HG03342 (cell line): ENCODE measurements around the gene PDE1A.
A peak's percentile ranks its signal among the peaks of the same experiment; 100 is the strongest.

Experiments used
- ATAC-seq: cut with Tn5 transposase; IDR thresholded peaks from one replicate; pipeline ENCODE4 v1.9.1; 2021; ENCODE audit warnings: mild to moderate bottlenecking, moderate library complexity; ENCODE audit not compliant: unreplicated experiment

Gene PDE1A

DNA sequence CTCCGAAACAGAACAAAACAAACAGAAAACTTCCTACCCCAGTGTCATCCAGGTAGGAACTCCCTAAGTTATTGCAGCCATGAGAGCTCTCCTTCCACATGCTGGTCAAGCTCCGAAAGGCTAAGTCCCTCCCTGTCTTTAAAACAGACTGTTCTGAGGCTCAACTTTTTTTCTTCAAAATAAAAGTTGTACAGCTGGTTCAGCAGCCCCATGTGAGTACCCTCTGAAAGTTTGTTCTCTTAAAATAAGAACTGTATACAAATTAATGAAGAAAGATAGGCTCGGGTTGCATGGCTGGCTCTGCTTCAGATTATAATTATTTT is at the start of gene PDE1A:
Gene PDE1A (minus strand): TSS at position 119 of the 323 bp plus-strand sequence.
- ATAC-seq, result no peak

DNA sequence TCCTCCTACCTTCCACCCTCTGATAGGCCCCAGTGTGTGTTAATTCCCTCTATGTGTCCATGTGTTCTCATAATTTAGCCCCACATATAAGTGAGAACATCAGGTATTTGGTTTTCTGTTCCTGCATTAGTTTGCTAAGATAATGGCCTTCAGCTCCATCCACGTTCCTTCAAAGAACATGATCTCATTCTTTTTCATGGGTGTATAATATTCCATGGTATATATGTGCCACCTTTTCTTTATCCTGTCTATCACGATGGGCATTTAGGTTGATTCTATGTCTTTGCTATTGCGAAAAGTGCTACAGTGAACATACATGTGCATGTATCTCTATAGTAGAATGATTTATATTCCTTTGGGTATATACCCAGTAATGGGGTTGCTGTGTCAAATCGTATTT is 46.8 kb upstream of the PDE1A start:
- ATAC-seq, result no peak

DNA sequence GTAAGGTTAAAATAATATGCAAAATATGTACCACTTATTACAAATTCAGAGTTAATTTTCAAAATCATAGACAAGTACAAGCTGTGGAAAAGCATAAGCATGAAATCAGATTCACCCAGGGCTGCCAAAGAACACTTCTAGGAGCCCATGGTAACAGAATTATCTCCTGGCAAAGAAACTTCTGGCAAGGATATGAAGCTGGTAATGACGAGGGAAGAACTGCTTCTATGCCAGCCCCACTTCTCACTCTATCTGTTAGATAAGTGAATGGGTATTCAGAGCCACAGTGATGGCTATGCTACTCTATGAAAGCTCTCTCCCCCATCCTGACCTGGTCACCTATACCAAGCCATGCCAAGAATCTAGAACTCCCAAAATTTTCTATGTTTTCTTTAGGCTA is 36.9 kb upstream of the PDE1A start:
- no peak for ATAC-seq

DNA sequence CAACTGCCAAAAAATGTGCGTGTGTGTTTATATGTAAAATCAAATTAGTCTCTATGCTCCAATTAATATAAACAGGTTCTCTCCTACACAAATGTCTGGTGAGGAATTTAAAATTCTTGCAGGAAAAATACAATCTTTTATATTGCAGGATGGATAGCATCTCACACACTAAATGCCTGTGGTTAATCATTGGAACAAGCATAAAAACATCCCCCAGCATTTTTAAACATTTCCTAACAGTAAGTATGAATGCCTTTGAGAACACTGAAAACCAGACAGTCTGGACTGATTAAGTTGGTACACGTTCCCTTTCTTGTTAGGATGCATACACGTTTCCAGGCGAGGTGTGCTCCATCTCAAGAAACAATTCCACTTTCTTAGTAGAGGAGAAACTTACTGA is 29.9 kb upstream of the PDE1A start:
- no peak for ATAC-seq

DNA sequence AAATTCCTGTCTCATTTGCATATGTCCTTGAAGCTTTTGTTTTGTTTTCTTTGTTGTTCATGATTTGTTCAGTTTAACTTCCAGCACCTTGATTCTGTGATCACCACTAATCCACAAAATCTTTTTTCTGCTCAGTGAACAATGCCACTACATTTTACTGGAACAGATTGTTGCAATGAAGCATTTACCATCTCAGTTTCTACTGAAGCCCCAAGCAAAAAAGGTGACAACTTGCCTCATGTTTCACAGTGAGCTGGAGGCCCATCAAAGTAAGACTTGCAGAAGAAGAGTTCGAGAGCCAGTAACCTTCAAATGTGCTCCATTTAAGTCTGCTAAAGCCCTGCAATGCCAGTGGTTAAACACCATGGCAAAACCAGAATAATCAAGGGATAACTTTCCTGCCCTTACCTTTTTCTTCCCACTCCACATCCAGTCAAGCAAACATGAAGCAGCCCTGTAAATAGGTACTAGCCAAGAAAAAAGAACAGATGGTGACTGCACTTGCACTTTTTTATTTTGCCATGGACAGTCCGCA is 25.7 kb upstream of the PDE1A start:
- ATAC-seq, result no peak

DNA sequence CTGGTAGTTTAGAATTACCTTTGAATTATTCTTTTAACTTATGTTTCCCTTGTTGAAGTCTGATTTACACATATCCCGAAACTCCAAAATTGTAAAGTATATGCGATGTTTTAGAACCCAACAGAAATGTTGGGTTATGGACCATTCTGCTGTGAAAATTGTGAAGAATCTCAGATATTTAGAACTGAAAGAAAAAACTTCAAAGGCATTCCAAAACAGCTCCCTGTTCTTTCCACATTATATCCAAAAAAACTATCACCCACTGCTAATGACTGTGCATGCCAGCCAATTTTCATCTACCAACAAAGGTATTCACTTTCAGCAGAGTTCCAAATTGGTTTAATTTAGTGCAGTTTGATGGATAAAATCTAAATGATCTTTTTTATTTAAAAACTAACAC is 21.5 kb upstream of the PDE1A start:
- no peak for ATAC-seq

DNA sequence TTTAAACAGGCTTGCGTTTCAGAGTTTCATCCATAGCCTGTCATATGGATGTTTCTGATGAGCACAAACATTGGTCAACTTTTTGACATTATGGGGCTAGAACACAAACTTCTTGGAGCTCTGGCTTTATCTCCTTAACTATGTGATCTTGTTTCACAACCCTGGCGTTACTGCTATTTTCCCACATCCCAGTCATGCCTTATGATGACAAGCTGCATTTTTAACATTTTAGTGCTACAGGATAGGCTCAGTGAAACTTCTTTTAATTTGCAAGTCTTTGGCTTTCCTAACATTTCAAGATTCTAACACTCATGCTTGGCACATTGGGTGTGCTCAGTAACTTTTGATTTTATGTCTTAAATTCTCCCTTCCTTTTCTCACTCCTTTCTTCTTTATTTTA is 21.0 kb upstream of the PDE1A start:
- no peak for ATAC-seq

DNA sequence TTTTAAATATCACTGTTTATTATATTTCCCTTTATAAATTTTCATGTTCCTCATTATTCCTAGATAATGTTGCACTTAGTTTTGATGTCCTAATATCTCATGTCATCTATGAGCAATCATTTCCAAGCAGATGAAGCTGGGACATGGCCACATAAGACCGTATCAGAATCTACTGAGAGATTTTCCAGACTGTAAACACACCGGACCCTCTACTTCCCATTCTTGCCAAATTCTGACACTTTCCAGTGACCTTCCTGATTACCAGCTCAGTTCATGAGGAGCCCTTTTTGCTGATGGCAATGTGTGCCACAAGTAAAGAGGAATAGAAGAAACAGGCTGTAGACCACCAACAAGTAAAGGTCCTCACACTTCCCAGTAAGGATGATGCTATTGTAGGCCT is 20.3 kb upstream of the PDE1A start:
- no peak for ATAC-seq

DNA sequence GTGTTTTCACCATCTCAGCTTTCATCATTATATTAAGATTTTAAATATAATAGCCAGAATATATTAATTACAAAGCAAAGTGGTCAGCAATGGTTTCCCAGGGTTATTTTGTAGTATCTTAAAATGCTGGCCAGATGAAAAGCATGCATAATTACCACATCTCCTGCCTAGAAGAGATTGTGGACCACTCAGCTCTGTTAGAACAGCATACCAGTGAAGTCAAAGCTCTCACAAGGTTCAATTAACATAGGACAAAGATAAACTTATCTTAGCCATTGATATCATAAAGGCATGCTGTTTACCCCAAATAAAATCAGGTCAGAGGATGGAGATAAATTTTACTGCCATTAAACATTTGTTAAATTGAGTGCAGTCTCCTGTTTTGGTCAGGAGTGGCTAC is 19.3 kb upstream of the PDE1A start:
- no peak for ATAC-seq

DNA sequence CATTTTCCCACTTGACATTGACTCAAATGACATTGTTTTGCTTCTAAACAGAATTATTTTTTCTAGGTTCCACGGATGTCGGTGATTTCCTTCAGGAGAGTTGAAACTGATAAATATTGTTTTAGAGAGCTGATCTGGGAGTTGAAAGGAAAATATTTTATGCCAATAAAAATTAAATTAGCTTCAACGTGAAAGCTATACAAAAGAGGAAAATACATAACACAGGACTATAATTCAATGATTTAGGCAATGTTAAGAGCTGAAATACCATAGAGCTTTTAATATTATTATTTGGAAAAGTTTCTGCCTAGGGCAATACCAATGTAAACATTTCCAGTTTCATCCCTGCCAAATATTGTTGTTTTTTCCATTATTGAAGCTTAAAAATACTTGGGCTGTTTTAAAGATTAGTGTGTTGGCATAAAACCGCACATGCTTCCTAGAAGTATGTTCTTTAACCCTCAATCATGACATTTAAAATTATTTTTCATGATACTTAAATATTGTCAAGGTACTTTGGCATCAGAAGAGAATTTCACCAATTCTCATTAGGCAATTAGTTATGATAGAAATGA is 18.6 kb upstream of the PDE1A start:
- no peak for ATAC-seq

DNA sequence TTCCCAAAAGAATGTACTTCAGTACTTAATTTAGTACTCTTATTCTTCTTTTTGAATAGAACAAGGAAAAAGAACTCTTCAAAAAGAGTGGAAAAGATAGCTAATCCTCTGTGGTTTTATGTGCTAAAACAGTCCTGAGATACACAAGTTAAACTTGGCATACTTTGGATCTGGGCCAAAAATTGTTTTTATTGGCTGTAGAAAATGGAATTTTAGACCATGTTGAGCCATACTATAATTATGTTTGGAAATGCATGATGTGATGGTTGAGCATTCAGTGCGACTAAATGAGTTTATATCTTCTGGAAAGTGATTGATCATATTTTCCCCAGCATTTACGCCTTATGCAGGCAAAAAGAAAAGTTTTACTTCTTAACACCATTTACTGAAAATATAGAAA is 18.0 kb upstream of the PDE1A start:
- no peak for ATAC-seq

DNA sequence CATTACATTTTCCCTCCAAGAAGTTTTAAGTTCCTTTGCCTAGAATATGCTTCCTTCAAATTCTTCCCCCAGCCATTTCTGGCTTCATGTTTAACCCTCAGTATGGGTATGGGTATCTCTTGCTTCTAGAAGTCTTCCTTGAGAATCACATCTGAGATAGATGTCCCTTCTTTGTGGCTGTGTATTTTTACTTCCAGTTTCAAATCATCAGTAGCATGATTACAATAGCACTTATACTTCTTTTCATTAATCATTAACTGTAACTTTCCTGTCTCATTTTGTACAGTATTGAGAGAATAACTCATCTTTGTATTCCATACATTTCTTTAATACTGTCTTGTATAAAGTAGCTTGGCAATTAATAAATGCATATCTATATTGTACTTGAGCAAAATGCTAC is 17.3 kb upstream of the PDE1A start:
- ATAC-seq, result peak; percentile 80

DNA sequence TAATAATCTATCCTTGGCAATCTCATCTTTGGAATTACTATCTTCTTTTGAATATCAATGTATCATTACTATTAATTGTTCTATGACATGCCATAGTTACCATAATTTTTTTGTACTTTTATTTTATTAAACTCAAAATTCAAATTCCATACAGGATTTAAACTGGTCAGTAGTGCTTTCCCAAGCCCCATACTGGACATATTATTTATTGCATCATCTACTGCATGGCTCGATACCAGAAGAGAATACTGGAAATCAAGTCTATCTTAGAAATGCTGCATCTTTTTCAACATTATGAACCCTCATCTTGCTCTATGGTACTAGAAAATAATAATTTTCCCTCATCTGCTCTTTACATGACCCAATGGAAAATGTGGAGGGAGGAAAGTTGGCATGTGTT is 9.4 kb upstream of the PDE1A start:
- no peak for ATAC-seq

DNA sequence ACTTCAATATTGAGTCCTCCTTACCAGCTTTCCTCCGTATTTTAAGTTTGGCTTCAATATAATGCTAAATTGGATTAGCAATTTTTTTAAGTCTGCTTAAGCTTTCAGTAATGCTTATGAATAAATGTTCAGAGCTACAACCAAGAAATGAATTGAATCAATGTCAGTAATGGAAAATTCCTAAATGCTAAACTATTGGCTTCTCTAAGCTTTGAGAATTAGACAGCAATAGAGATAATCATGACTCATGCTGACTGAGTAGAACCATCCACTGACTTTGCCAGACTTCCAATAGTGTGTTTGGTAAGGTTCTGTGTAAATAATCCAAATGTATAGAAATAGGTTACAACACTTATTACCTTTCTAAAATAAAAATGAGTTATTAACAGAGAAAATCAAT is 8.9 kb upstream of the PDE1A start:
- ATAC-seq, result no peak

DNA sequence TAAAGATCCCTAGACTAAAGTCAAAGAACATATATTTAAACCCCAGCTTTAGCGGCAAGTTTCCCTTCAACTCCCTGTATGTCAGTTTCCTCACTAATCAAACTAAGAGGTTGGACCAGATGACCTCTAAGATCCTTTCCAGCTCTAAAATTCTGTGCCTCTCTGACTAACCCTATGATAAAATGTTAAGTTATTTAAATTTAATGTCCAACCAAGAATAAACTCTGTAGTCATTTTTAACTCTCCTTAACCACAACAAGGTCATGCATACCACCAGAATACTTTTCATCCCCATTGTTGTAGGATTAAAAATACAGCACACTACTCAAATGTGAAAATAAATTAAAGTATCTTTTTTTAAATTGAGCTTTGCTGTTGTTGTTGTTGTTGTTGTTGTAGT is 5.2 kb upstream of the PDE1A start:
- no peak for ATAC-seq

DNA sequence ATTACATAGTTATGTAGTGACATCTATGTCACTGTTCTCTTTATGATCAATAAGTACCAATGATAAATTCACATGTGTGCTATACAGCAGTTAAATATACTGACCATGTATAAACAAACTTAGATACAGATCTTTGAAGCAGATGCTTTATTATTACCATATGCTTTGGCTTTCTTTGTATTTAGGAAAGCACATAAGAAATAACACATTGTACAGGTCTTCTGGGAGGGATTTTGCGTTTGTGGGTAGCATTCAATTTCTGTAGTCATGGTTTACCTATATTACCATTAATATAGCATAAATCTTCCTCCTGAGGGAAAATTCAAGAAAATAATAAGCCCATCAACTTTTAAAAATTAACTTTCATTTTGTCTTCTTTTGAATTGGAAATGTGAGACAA is 1.6 kb upstream of the PDE1A start:
- ATAC-seq, result no peak

DNA sequence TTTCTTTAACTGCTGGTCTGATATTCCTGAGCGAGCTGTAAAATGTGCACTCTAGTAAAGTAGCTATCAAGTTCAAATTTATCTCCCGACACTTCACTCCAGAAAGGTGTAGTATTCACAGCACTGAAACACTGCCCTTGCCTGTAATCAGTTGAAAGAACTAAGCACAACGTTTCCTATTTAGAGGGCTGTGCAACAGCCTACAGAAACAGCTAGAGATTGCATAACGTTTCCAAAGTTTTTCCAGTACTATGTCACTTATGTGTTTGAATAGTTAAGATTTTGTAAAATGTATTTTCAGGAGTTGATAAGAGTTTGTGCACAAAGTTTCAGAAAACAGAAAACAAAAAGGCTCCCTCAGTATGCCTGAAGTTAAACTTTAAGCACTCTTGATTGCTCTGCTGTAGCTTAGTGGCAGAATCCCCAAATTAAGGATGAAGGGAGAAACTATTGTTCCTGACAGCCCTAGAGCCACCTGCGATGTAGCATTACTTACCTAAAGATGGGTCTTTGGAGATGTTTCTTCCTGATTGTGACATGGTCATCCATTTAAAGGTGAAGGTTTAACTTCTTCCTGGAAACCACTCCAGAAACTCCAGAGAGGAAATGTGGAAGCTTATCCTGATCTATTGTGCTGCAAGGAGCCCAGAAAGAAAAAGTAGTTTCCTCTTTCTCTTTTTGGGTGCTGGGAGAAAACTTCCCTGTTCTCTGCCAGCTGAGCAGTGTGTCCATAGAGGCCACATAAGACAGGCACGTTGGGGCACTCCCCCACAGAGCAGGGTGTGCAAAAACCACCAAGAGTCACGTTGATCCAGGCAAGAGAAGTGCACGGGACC is 536 bp downstream of the PDE1A start:
- ATAC-seq, result no peak

DNA sequence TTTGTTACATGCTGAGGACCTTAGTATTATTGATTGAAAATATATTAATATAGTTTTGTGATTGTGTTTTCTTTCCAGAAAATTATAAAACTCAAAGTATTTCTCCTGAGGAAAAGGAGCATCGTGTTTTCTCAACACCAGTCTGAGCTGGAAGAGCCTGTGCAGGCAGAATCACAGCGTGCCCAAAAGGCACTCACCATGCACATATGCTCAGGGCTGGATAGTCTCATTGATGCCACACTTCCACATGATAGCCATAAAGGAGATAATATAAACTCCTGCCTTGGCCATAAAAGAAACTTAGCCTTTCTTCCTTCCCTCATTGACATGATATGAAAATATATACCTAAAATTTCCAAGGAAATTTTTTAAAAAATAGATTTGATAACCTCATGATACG is 4.0 kb downstream of the PDE1A start:
- no peak for ATAC-seq

DNA sequence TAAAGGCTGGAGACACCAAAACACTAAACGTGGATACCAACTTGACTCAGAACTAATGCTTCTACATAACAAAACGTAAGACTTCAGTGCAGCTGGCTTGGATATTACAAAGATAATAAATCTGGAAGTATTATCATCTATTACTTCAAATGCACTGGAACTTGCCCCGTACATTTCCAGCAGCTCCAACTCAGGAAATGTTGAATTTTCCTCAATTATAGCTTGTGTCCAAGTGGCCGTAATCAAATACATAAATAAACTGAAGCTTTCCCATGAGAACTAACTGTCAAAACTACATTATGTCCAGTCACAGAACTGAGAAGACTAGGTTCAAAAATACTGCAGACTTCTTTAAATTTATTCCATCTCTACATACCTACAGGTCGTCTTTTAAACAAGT is 6.2 kb downstream of the PDE1A start:
- no peak for ATAC-seq

DNA sequence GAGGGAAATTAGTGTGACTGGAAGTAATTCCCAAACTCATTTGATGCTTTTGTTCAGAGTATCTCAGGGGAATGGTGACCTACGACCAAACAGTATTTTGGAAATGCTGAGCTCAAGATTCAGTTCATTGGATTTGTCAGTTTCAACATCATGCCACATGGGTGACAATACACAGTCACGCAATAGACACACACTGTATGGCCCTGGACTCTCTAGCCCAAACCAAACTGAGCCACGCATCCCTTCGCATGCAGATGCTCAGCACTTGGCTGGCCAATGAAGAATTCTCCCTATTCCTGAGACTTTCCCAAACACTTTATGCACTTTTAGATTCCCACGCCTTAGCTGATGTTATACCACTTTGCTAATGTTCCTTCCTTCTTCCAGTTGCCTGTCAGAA is 10.0 kb downstream of the PDE1A start:
- ATAC-seq, result no peak

DNA sequence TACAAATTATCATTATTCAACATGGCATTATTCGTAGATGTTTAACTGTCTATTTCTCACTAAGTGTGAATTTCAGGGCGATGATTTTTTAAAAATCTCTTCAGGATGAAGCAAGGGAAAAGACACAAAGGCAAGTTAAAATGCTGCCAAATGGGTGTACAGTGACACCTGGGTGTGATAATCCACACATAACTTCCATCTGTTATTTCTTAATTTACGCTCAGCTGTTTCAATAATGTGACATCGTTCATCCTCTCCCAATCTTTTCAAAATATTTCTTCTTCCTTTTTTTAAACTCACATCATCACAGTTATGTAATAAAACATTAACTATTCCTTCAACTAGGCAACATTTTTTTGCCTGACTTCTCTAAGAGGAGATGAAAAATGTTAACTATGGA is 10.6 kb downstream of the PDE1A start:
- no peak for ATAC-seq

DNA sequence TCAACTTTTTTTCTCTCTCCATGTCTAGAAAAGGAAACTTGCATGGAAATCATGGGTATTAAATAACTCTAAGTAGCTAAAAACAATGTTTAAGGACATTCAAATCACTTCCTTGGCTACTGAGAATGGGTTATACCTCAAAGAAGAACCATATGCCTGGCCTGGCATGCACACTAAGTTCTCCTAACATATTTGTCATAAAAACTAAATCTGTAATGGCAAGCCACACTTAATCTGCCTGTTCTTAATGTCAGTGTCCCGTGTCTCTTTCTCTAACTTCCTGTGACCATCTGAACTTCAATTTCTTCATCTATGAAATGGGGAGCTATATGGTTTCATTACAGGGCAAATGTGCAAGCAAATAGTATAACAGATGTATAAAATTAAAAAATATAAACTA is 11.1 kb downstream of the PDE1A start:
- ATAC-seq, result no peak

DNA sequence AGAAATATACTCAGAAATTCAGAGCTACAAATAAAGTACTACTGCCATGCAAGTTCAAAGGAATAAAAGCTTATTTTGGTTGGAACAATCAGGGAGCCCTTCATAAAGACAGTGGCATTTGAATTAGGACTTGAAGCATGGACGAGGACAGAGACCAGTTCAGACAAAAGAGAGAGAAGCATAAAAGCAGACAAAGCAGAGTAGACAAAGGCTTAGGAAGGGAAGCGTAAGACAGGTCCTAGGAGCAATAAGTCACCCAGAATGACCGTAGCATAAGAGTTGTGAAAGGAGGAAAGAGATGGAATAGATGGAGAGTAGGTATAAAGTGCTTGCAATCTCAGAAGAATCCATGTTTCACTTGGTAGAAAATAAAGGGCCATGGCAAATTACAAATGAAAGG is 14.0 kb downstream of the PDE1A start:
- no peak for ATAC-seq
